SU-DHL-6 (cell line): ENCODE data around the gene TP63.
"Not testable (repeated sequence)": the region's sequence is repeated elsewhere in the genome, so short reads cannot be mapped to it uniquely, and the experiment has no call there.

ENCODE experiments used
- H2AFZ ChIP-seq: fragments of 200-600 bp; sonication (generic); 2 replicates; pipeline ENCODE4 v1.6.1; 2014; ENCODE audit warnings: low read depth, mild to moderate bottlenecking, moderate library complexity, mixed read lengths, antibody characterized with exemption, low read length; ENCODE audit not compliant: severe bottlenecking
- H3F3A ChIP-seq: fragments of 200-600 bp; shearing (Covaris generic); 2 replicates; pipeline ENCODE4 v1.6.0; 2016; ENCODE audit warnings: antibody characterized with exemption, mild to moderate bottlenecking; ENCODE audit not compliant: insufficient read depth
- H3K27ac ChIP-seq: fragments of 200-600 bp; sonication (generic); 2 replicates; pipeline ENCODE4 v1.5.1; 2016; ENCODE audit warnings: low read depth, mild to moderate bottlenecking, low read length, moderate library complexity, mixed read lengths
- H3K27me3 ChIP-seq: fragments of 200-600 bp; sonication (generic), shearing (Covaris generic); 2 replicates; pipeline ENCODE4 v1.6.0; 2014; ENCODE audit warnings: mild to moderate bottlenecking, low read length
- H3K36me3 ChIP-seq: fragments of 200-600 bp; sonication (generic); 2 replicates; pipeline ENCODE4 v1.6.1; 2014; ENCODE audit warnings: mild to moderate bottlenecking, low read length, mixed read lengths
- H3K4me2 ChIP-seq: fragments of 300-600, 200-600 bp; shearing (Covaris generic), sonication (generic); 2 replicates; pipeline ENCODE4 v1.6.0; 2014; ENCODE audit warnings: low read length, low read depth, mild to moderate bottlenecking; ENCODE audit not compliant: poor library complexity, severe bottlenecking
- H3K4me3 ChIP-seq: fragments of 200-600 bp; sonication (generic); 2 replicates; pipeline ENCODE4 v1.5.1; 2014; ENCODE audit warnings: antibody characterized with exemption, low read length, mild to moderate bottlenecking, mixed read lengths; ENCODE audit not compliant: insufficient read depth, poor library complexity, severe bottlenecking
- H3K79me2 ChIP-seq: fragments of 200-600 bp; sonication (generic); 2 replicates; pipeline ENCODE4 v1.6.1; 2014; ENCODE audit warnings: mild to moderate bottlenecking, low read length, moderate library complexity; ENCODE audit not compliant: insufficient read depth
- H3K9ac ChIP-seq: fragments of 200-600 bp; sonication (generic); 2 replicates; pipeline ENCODE4 v1.7.0; 2014; ENCODE audit warnings: mild to moderate bottlenecking, low read length
- H3K9me2 ChIP-seq: fragments of 200-600 bp; sonication (generic); replicated peaks from 2 replicates; pipeline ENCODE4 v1.6.1; 2014; ENCODE audit warnings: low read length; ENCODE audit not compliant: insufficient read depth
- H3K9me3 ChIP-seq: fragments of 200-600 bp; sonication (generic); 2 replicates; pipeline ENCODE4 v1.6.1; 2014; ENCODE audit warnings: low read length, mixed read lengths; ENCODE audit not compliant: insufficient read depth
- H4K20me1 ChIP-seq: fragments of 200-600 bp; sonication (generic); 2 replicates; pipeline ENCODE4 v1.6.1; 2014; ENCODE audit warnings: low read depth, mild to moderate bottlenecking, antibody characterized with exemption, low read length, moderate library complexity, mixed read lengths
- EZH2phosphoT487 ChIP-seq: fragments of 200-600 bp; sonication (generic), shearing (Covaris generic); conservative IDR thresholded peaks from 2 replicates; pipeline ENCODE4 v1.6.1; 2018; ENCODE audit warnings: mild to moderate bottlenecking, antibody characterized with exemption, low read length, moderate library complexity, mixed read lengths
- TF ChIP-seq, protein P1 (sequence below): fragments of 200-600 bp; sonication (generic); IDR thresholded peaks from one replicate; pipeline ENCODE4 v1.5.1; 2017; ENCODE audit warnings: antibody characterized with exemption, mild to moderate bottlenecking, low read length, moderate library complexity; ENCODE audit not compliant: insufficient read depth, poor library complexity, severe bottlenecking

TP63 gene

DNA sequence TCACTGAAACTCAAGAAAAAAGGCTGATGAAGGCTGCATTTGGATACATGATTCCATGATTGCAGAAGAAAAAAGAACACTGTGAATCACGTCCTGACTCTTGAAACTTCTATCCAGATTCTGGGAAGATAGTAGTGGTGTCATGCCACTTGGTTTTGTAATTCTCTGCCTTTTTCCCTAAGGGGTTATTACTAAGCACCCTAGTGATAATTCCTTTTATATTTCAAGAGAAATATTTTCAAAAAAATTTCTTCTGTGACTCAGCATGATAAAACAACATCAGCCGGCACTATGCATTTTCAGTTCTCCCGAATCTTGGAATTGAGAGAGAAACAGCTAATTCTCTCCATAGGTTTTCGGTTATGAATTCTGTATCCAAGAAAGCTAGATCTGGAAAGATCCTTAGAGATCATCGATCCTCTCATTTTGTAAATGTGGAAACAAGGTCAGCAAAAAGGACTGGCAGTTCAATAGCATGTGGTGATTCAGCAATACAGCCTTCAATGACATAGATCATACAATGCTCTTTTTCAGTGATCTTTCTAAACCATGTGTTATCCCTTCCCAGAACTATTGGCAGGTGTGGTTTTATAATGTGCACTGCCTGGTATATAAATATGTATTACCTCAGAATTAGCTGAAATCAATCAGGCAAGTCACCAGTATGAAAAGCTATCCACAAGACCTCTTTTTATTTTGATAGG, 42.6 kb upstream of the TP63 start:
- H3K4me3 ChIP-seq = no peak overlapping the region
- H3K4me2 ChIP-seq = no peak overlapping the region
- no peaks in the 10 kb centered on the region for H3K79me2 ChIP-seq
- TF ChIP-seq EZH2phosphoT487 = no peak
- TF ChIP-seq, protein P1, sequence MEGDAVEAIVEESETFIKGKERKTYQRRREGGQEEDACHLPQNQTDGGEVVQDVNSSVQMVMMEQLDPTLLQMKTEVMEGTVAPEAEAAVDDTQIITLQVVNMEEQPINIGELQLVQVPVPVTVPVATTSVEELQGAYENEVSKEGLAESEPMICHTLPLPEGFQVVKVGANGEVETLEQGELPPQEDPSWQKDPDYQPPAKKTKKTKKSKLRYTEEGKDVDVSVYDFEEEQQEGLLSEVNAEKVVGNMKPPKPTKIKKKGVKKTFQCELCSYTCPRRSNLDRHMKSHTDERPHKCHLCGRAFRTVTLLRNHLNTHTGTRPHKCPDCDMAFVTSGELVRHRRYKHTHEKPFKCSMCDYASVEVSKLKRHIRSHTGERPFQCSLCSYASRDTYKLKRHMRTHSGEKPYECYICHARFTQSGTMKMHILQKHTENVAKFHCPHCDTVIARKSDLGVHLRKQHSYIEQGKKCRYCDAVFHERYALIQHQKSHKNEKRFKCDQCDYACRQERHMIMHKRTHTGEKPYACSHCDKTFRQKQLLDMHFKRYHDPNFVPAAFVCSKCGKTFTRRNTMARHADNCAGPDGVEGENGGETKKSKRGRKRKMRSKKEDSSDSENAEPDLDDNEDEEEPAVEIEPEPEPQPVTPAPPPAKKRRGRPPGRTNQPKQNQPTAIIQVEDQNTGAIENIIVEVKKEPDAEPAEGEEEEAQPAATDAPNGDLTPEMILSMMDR = no peak
- H3K9me3 ChIP-seq = no peaks in the 10 kb centered on the region
- no peak overlapping the region for H3K9ac ChIP-seq
- H3K36me3 ChIP-seq = no peaks in the 10 kb centered on the region
- no peaks in the 10 kb centered on the region for H4K20me1 ChIP-seq
- no peak overlapping the region for H2AFZ ChIP-seq
- no peaks in the 10 kb centered on the region for H3K9me2 ChIP-seq
- no peak overlapping the region for H3K27ac ChIP-seq
- no peaks in the 10 kb centered on the region for H3K27me3 ChIP-seq
- no peaks in the 10 kb centered on the region for H3F3A ChIP-seq

DNA sequence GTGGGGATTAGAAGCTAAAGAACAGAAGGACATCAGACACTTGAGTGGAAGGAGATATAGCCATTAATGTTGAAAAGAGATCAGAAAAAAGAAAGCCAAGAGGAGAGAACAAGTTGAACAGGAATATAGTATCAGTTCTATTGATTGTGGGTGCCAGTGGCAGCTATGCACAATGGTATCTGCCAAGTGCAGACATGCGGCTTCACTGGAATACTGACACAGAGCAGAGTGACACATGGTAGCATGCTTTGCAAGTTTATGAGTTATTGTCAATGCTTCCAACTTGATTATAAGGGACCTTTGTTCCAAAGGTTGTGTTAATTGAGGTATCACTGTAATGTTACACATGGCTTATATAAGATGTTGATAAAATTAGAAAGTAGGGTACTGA, 42.0 kb upstream of the TP63 start:
- Histone ChIP-seq H3K36me3 (no peaks in the 10 kb centered on the region), H3K9me3 (no peaks in the 10 kb centered on the region), H3F3A (no peaks in the 10 kb centered on the region), H4K20me1 (no peaks in the 10 kb centered on the region), H2AFZ (no peak overlapping the region), H3K9me2 (no peaks in the 10 kb centered on the region), H3K4me3 (no peak overlapping the region), H3K9ac (no peak overlapping the region), H3K27ac (no peak overlapping the region), H3K79me2 (no peaks in the 10 kb centered on the region), H3K4me2 (no peak overlapping the region), H3K27me3 (no peaks in the 10 kb centered on the region)
- no peak for TF ChIP-seq EZH2phosphoT487
- TF ChIP-seq, protein P1 = no peak

DNA sequence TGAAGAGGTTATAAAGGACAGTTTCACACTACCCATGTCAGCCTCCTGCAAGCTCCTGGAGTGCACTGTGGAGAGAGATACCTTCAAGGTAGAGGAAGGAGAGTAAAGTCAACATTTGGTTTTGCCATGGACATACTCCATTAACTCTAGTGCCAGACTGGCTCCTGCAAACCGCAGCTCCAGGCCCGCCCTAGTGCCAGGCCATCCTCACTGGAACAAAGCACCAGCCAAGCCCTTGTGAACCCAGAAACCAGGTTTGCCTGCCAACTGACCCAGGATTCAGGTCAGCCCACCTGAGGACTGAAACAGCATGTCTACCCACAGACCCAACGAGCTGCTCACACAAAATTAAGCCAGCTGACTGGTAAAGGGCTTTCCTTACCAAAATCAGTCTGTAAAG, 41.0 kb upstream of the TP63 start:
- no peak overlapping the region for H3K4me3 ChIP-seq
- no peaks in the 10 kb centered on the region for H3K27me3 ChIP-seq
- H3K79me2 ChIP-seq = no peaks in the 10 kb centered on the region
- H2AFZ ChIP-seq = no peak overlapping the region
- H3K9me3 ChIP-seq = no peaks in the 10 kb centered on the region
- H3F3A ChIP-seq = no peaks in the 10 kb centered on the region
- H3K9ac ChIP-seq = no peak overlapping the region
- no peaks in the 10 kb centered on the region for H4K20me1 ChIP-seq
- H3K9me2 ChIP-seq = no peaks in the 10 kb centered on the region
- H3K4me2 ChIP-seq = no peak overlapping the region
- H3K36me3 ChIP-seq = no peaks in the 10 kb centered on the region
- H3K27ac ChIP-seq = no peak overlapping the region
- no peak for TF ChIP-seq EZH2phosphoT487
- TF ChIP-seq, protein P1 = no peak

DNA sequence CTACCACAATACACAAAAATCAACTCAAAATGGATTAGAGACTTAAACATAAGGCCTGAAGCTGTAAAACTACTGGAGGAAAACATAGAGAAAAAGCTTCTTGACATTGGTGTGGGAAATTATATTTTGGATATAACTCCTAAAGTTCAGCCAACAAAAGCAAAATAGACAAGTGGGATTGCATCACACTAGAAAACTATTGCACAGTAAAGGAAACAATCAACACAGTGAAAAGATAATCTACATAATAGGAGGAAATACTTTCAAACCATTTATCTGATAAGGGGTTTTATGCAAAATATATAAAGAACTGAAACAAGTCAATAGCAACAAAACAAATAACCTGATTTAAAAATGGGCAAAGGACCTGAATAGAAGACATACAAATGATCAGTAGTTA, 37.6 kb upstream of the TP63 start:
- TF ChIP-seq EZH2phosphoT487 = no peak
- TF ChIP-seq, protein P1 = no peak

DNA sequence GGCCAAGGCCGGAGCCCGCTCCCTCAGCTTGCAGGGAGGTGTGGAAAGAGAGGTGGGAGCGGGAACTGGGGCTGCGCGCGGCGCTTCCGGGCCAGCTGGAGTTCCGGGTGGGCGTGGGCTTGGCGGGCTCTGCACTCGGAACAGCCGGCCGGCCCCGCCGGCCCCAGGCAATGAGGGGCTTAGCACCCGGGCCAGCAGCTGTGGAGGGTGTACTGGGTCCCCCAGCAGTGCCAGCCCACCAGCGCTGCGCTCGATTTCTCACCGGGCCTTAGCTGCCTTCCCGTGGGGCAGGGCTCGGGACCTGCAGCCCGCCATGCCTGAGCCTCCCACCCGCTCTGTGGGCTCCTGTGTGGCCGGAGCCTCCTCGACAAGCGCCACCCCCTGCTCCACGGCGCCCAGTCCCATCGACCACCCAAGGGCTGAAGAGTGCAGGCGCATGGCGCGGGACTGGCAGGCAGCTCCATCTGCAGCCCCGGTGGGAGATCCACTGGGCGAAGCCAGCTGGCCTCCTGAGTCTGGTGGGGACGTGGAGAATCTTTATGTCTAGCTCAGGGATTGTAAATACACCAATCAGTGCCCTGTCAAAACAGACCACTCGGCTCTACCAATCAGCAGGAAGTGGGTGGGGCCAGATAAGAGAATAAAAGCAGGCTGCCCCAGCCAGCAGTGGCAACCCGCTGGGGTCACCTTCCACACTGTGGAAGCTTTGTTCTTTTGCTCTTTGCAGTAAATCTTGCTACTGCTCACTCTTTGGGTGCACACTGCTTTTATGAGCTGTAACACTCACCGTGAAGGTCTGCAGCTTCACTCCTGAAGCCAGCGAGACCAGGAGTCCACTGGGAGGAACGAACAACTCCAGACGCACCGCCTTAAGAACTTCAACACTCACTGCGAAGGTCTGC, 34.9 kb upstream of the TP63 start:
- H3K9me2 ChIP-seq, H3K4me2 ChIP-seq, H3K9ac ChIP-seq, H3K36me3 ChIP-seq, H3K4me3 ChIP-seq, H3F3A ChIP-seq, H4K20me1 ChIP-seq, H3K79me2 ChIP-seq, H3K27ac ChIP-seq, H3K27me3 ChIP-seq, H2AFZ ChIP-seq, H3K9me3 ChIP-seq: not testable (repeated sequence)

More for the DNA sequence above, 37.6 kb upstream of the TP63 start:
- H3K4me2 ChIP-seq = no peak overlapping the region
- no peaks in the 10 kb centered on the region for H3K79me2 ChIP-seq
- H3K4me3 ChIP-seq = no peak overlapping the region
- H3F3A ChIP-seq = no peaks in the 10 kb centered on the region
- no peaks in the 10 kb centered on the region for H4K20me1 ChIP-seq
- H3K36me3 ChIP-seq = no peaks in the 10 kb centered on the region
- H3K27ac ChIP-seq = no peak overlapping the region
- H2AFZ ChIP-seq = no peak overlapping the region
- no peaks in the 10 kb centered on the region for H3K27me3 ChIP-seq
- H3K9me2 ChIP-seq = no peaks in the 10 kb centered on the region
- no peaks in the 10 kb centered on the region for H3K9me3 ChIP-seq
- no peak overlapping the region for H3K9ac ChIP-seq
